Breast epithelium (tissue), 4 donors: Measurements from ENCODE around the gene GPR52. TPM values are rescaled to one million over a fixed set of nuclear protein-coding genes. Genes with fewer than 3 reads are reported as not detected.

ENCODE experiments used
- DNase-seq, 2 donors: peaks; one replicate each; pipeline ENCODE4 v3.0.0-alpha.2; 2019; ENCODE audit warnings: low spot score in 2 of 2
- H3K27ac ChIP-seq, 2 donors: fragments of 200-600 bp; sonication (generic) in 1 of 2; one replicate each; pipeline ENCODE4 v1.5.1; 2016 to 2019; ENCODE audit warnings: mild to moderate bottlenecking in 1 of 2
- H3K27me3 ChIP-seq, 2 donors: fragments of 200-600 bp; sonication (generic) in 1 of 2; one replicate each; pipeline versions ENCODE4 v1.5.1 to v1.6.0; 2017 to 2019; ENCODE audit warnings: control low read depth in 1 of 2, mild to moderate bottlenecking in 1 of 2
- H3K36me3 ChIP-seq: fragments of 200-600 bp; one replicate; pipeline ENCODE4 v1.5.1; 2019
- H3K4me1 ChIP-seq, 2 donors: fragments of 200-600 bp; sonication (generic); one replicate each; pipeline ENCODE4 v1.5.1; 2016 to 2019; ENCODE audit warnings: control low read depth in 1 of 2
- H3K4me3 ChIP-seq, 3 donors: fragments of 200-600 bp; sonication (generic); 1 replicate in 2 of 3; 2 replicates in 1 of 3; pipeline ENCODE4 v1.5.1; 2016 to 2019; ENCODE audit warnings: mild to moderate bottlenecking in 3 of 3, moderate library complexity in 2 of 3
- H3K9me3 ChIP-seq, 2 donors: fragments of 200-600 bp; sonication (generic) in 1 of 2; one replicate each; pipeline ENCODE4 v1.5.1; 2016 to 2019; ENCODE audit warnings: control low read depth in 1 of 2
- CTCF ChIP-seq, 3 donors: fragments of 450-650 bp; IDR thresholded peaks; one replicate each; pipeline ENCODE4 v1.5.1; 2016 to 2017; ENCODE audit warnings: antibody characterized with exemption in 3 of 3, mild to moderate bottlenecking in 3 of 3, moderate library complexity in 3 of 3
- POLR2A ChIP-seq: fragments of 450-650 bp; IDR thresholded peaks from one replicate; pipeline ENCODE4 v1.6.1; 2016; ENCODE audit warnings: antibody characterized with exemption, mild to moderate bottlenecking, moderate library complexity
- POLR2AphosphoS5 ChIP-seq, 3 donors: sonication (generic); formaldehyde crosslinking; IDR thresholded peaks; one replicate each; pipeline ENCODE4 v1.6.1; 2017; ENCODE audit warnings: antibody characterized with exemption in 3 of 3
- intact Hi-C: fragments of 100-400 bp; cut with DNase I; formaldehyde crosslinking; loops from one replicate; pipeline ENCODE4 v1.15.1; 2023; ENCODE audit warnings: low total_unique reads
- total RNA-seq, 3 donors: library from RNA; depleted of rRNA; stranded (reverse); fragments of >200 nt; gene quantifications; one replicate each; pipeline ENCODE4 v1.1.0, GENCODE V29; 2016

GPR52 gene
- total RNA-seq, 3 donors from 2014 or later = 2.3 to 5.9 (median 4.3) TPM

- intact Hi-C loops = no loop called here
These were observed 1.2 kb downstream of the GPR52 start for GRCh38 chr1:174448974-174449373.

GRCh38 chr1:174451408-174451807, 3.6 kb downstream of the GPR52 start:
- intact Hi-C loops = no loop called here
- Histone ChIP-seq H3K36me3 (no peaks in the 10 kb centered on the region), H3K27ac (no peak overlapping the region), H3K9me3 (no peaks in the 10 kb centered on the region), H3K4me1 (no peaks in the 10 kb centered on the region), H3K4me3 (no peak overlapping the region), H3K27me3 (no peaks in the 10 kb centered on the region)
- DNase-seq = no peak
- TF ChIP-seq CTCF (IDR thresholded peaks at IDR 0.05) (no peak), POLR2AphosphoS5 (IDR thresholded peaks at IDR 0.05) (no peak), POLR2A (no peak)

More at GRCh38 chr1:174448974-174449373, 1.2 kb downstream of the GPR52 start:
- DNase-seq = no peak
- Histone ChIP-seq H3K27me3 (no peaks in the 10 kb centered on the region), H3K36me3 (no peaks in the 10 kb centered on the region), H3K9me3 (no peaks in the 10 kb centered on the region), H3K4me1 (no peaks in the 10 kb centered on the region), H3K27ac (no peak overlapping the region), H3K4me3 (no peak overlapping the region)
- TF ChIP-seq POLR2A (no peak), POLR2AphosphoS5 (IDR thresholded peaks at IDR 0.05) (no peak), CTCF (IDR thresholded peaks at IDR 0.05) (no peak)

GRCh38 chr1:174465855-174466254, 18.1 kb downstream of the GPR52 start:
- no peaks in the 10 kb centered on the region for H3K36me3 ChIP-seq
- H3K9me3 ChIP-seq = no peaks in the 10 kb centered on the region
- TF ChIP-seq CTCF (IDR thresholded peaks at IDR 0.05) (no peak), POLR2A (no peak), POLR2AphosphoS5 (IDR thresholded peaks at IDR 0.05) (no peak)
- H3K4me1 ChIP-seq = no peaks in the 10 kb centered on the region
- no peak for DNase-seq
- H3K27ac ChIP-seq = no peak overlapping the region
- intact Hi-C loops = no loop called here
- H3K27me3 ChIP-seq = no peaks in the 10 kb centered on the region
- no peak overlapping the region for H3K4me3 ChIP-seq

- Histone ChIP-seq H3K9me3 (no peaks in the 10 kb centered on the region), H3K4me3 (no peak overlapping the region), H3K36me3 (no peaks in the 10 kb centered on the region), H3K27me3 (no peaks in the 10 kb centered on the region), H3K27ac (no peak overlapping the region), H3K4me1 (no peaks in the 10 kb centered on the region)
- TF ChIP-seq POLR2A (no peak), CTCF (IDR thresholded peaks at IDR 0.05) (no peak), POLR2AphosphoS5 (IDR thresholded peaks at IDR 0.05) (no peak)
- intact Hi-C loops = no loop called here
- no peak for DNase-seq
These were observed 18.8 kb downstream of the GPR52 start for GRCh38 chr1:174466607-174467006.

- Histone ChIP-seq H3K27me3 (no peaks in the 10 kb centered on the region), H3K9me3 (no peaks in the 10 kb centered on the region), H3K36me3 (no peaks in the 10 kb centered on the region), H3K4me1 (no peaks in the 10 kb centered on the region), H3K27ac (no peak overlapping the region), H3K4me3 (no peak overlapping the region)
- no peak for TF ChIP-seq CTCF (IDR thresholded peaks at IDR 0.05)
- no peak for TF ChIP-seq POLR2A
- TF ChIP-seq POLR2AphosphoS5 (IDR thresholded peaks at IDR 0.05) = no peak
- no peak for DNase-seq
- intact Hi-C loops = no loop called here
These were observed 21.3 kb downstream of the GPR52 start for GRCh38 chr1:174469052-174469451.
